H1 (cell line): ENCODE data around the gene NUMB. TPM values are rescaled to one million over a fixed set of nuclear protein-coding genes. Genes with fewer than 3 reads are reported as not detected.

Experiments
- CREB1 ChIP-seq: IDR thresholded peaks from 2 replicates; pipeline ENCODE4 v1.6.1; 2012; ENCODE audit warnings: inconsistent platforms
- EP300 ChIP-seq, 2 experiments: IDR thresholded peaks; 1 replicate in 1 of 2; 2 replicates in 1 of 2; pipeline ENCODE4 v1.6.1; 2011 to 2012; ENCODE audit warnings: low read depth in 2 of 2, low read length in 2 of 2, mild to moderate bottlenecking in 2 of 2, borderline replicate concordance in 1 of 2, inconsistent platforms in 1 of 2, moderate library complexity in 1 of 2
- FOSL1 ChIP-seq: IDR thresholded peaks from 2 replicates; pipeline ENCODE4 v1.6.1; 2011; ENCODE audit warnings: mild to moderate bottlenecking, low read depth, low read length, moderate library complexity; ENCODE audit not compliant: insufficient read depth
- GTF2F1 ChIP-seq: IDR thresholded peaks from 2 replicates; pipeline ENCODE4 v1.6.1; 2012; ENCODE audit warnings: low read depth, low read length, improper control_type of control experiment, borderline replicate concordance
- RFX5 ChIP-seq: IDR thresholded peaks from 2 replicates; pipeline ENCODE4 v1.6.1; 2011; ENCODE audit warnings: low read depth, low read length, improper control_type of control experiment, borderline replicate concordance
- SIN3A ChIP-seq, 2 experiments: IDR thresholded peaks in 1 of 2; conservative IDR thresholded peaks in 1 of 2; 2 replicates each; pipeline ENCODE4 v1.6.1; 2011 to 2012; ENCODE audit warnings: low read length in 2 of 2, improper control_type of control experiment in 1 of 2, low read depth in 1 of 2, mild to moderate bottlenecking in 1 of 2
- polyA plus RNA-seq, 7 experiments: library from polyadenylated mRNA; depleted of rRNA in 3 of 7; stranded (reverse) in 5 of 7; unstranded in 2 of 7; fragments of >200 nt in 5 of 7; fragments of 200-250 nt in 2 of 7; gene quantifications; 1 replicate in 5 of 7; 2 replicates in 1 of 7; 4 replicates in 1 of 7; pipeline versions ENCODE4 v1.2.1 to v1.2.3, GENCODE V29; 2011 to 2013; ENCODE audit warnings: missing spikeins in 2 of 7, mixed read lengths in 2 of 7
- total RNA-seq: library from RNA; stranded (reverse); fragmentation: NEBNext Ultra II Directional; extraction: Animal tissue kit (Norgen Biotek cat#: 25700); gene quantifications from 2 replicates; pipeline ENCODE4 v1.2.1, GENCODE V29; 2021
- TF ChIP-seq, protein P1 (sequence below): IDR thresholded peaks from 2 replicates; pipeline ENCODE4 v1.6.1; 2012; ENCODE audit warnings: inconsistent platforms

The NUMB gene
- total and polyA plus RNA-seq, 2 of the 8 experiments (the other 6 are each of a cell fraction or from before 2014, with no cell fraction given): 54.3 to 78.1 TPM

DNA sequence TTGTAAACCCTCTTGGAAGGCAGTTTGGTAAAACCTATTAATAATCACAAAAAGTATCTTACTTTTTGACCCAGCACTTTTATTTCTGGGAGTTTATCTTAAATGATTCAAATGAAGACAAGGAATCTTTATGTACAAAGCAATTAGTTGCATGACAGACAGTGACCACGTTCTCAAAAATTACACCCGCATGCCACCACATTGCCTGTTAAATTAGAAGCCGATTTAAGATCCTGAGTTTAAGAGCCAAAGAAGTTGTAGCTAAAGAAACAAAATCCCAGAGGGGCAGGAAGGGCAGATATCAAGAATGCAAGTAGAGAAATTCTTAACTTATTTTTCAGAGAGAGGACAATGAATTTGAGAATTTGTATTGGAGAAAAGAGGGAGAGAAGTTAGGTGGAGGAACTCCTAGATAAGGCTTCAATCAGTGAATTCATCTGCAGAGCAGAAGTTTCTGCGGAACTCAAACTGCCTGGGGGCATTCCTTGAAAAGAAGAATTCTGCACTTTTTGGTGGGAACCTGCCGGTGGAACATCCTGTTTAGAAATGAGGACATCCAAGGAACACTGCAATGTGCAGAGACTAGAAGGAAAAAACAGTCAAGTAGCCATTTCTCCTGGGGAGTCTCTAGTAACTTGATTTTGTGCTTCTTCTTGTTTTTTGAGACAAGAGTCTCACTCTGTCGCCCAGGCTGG lies 31.3 kb upstream of the NUMB start (continued):
- TF ChIP-seq, protein P1, sequence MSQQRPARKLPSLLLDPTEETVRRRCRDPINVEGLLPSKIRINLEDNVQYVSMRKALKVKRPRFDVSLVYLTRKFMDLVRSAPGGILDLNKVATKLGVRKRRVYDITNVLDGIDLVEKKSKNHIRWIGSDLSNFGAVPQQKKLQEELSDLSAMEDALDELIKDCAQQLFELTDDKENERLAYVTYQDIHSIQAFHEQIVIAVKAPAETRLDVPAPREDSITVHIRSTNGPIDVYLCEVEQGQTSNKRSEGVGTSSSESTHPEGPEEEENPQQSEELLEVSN: no peak
- TF ChIP-seq FOSL1 (no peak), RFX5 (no peak), SIN3A (conservative IDR thresholded peaks at IDR 0.05 in 1 of 2, IDR thresholded peaks at IDR 0.05 in 1 of 2; ENCODE audit: low read depth in 1 of 2, low read length in 2 of 2) (no peak), CREB1 (no peak), GTF2F1 (no peak), EP300 (IDR thresholded peaks at IDR 0.05; ENCODE audit: borderline replicate concordance in 1 of 2, low read depth in 2 of 2, low read length in 2 of 2) (no peak)
